ENCODE results near the gene DUSP19. TPM values are rescaled to one million over a fixed set of nuclear protein-coding genes. Genes with fewer than 3 reads are reported as not detected.

The DUSP19 gene
- total and polyA plus RNA-seq, 2 donors (not counting 1 experiment from before 2014, with no cell fraction given) = 0.13 to 1.7 TPM

GRCh38 chr2:183091318-183091953 is 12.9 kb downstream of the DUSP19 start:
- DNase-seq (no peak), ATAC-seq (ENCODE audit: low read depth) (no peak)
- ChIA-PET CTCF (no interaction called here), POLR2A (no interaction called here)
- H3K27ac Mint-ChIP-seq = no peak overlapping the region
- H3K4me1 Mint-ChIP-seq = peaks cover 4% of the 10 kb centered on the region
- Histone ChIP-seq H3K27me3 (replicated peaks in 1 of 4; ENCODE audit: control extremely low read depth in 1 of 4, control insufficient read depth in 3 of 4, insufficient read depth in 4 of 4, low read length in 3 of 4) (no peaks in the 10 kb centered on the region), H3K79me2 (ENCODE audit: control insufficient read depth, insufficient read depth, low read length) (no peaks in the 10 kb centered on the region), H4K20me1 (ENCODE audit: control insufficient read depth, insufficient read depth, low read length, poor library complexity, severe bottlenecking) (no peaks in the 10 kb centered on the region), H3K4me1 (ENCODE audit: control insufficient read depth in 2 of 2, insufficient read depth in 2 of 2, low read length in 2 of 2) (no peaks in the 10 kb centered on the region), H3K36me3 (replicated peaks in 1 of 2; ENCODE audit: control extremely low read depth in 1 of 2, control insufficient read depth in 1 of 2, extremely low read depth in 1 of 2, insufficient read depth in 2 of 2, low read length in 1 of 2) (no peaks in the 10 kb centered on the region), H3K9ac (ENCODE audit: low read length) (no peak overlapping the region), H3K27ac (ENCODE audit: low read length in 2 of 2) (no peak overlapping the region), H2AFZ (ENCODE audit: insufficient read depth, low read depth, low read length, poor library complexity, severe bottlenecking) (no peak overlapping the region), H3K4me2 (replicated peaks; ENCODE audit: low read depth, low read length, poor library complexity, severe bottlenecking) (no peak overlapping the region), H3K4me3 (ENCODE audit: control extremely low read depth in 1 of 5, extremely low read depth in 1 of 5, insufficient read depth in 1 of 5, low read depth in 2 of 5, low read length in 4 of 5) (no peak overlapping the region), H3K9me3 (ENCODE audit: control extremely low read depth in 1 of 3, control insufficient read depth in 2 of 3, insufficient read depth in 1 of 3, low read length in 2 of 3) (no peaks in the 10 kb centered on the region)
- TF ChIP-seq CTCF (IDR thresholded peaks at IDR 0.05) (no peak), EZH2 (IDR thresholded peaks at IDR 0.05; ENCODE audit: borderline replicate concordance, insufficient read depth, low read depth, low read length, poor library complexity, severe bottlenecking) (no peak)
- WGBS (ENCODE audit: insufficient coverage) = 93% methylated on average over 3 of the region's 7 CpGs
- no peaks in the 10 kb centered on the region for H3K9me3 Mint-ChIP-seq (ENCODE audit: insufficient read depth)
- H3K27me3 Mint-ChIP-seq = no peaks in the 10 kb centered on the region
- intact Hi-C loops (cut with micrococcal nuclease) = no loop called here
- H3K4me3 Mint-ChIP-seq = no peak overlapping the region

GRCh38 chr2:183091954-183092345 is 13.4 kb downstream of the DUSP19 start:
- Histone ChIP-seq H3K4me2 (replicated peaks; ENCODE audit: low read depth, low read length, poor library complexity, severe bottlenecking) (no peak overlapping the region), H4K20me1 (ENCODE audit: control insufficient read depth, insufficient read depth, low read length, poor library complexity, severe bottlenecking) (no peaks in the 10 kb centered on the region), H2AFZ (ENCODE audit: insufficient read depth, low read depth, low read length, poor library complexity, severe bottlenecking) (no peak overlapping the region), H3K79me2 (ENCODE audit: control insufficient read depth, insufficient read depth, low read length) (no peaks in the 10 kb centered on the region), H3K9ac (ENCODE audit: low read length) (no peak overlapping the region), H3K4me1 (ENCODE audit: control insufficient read depth in 2 of 2, insufficient read depth in 2 of 2, low read length in 2 of 2) (no peaks in the 10 kb centered on the region), H3K9me3 (ENCODE audit: control extremely low read depth in 1 of 3, control insufficient read depth in 2 of 3, insufficient read depth in 1 of 3, low read length in 2 of 3) (no peaks in the 10 kb centered on the region), H3K27me3 (replicated peaks in 1 of 4; ENCODE audit: control extremely low read depth in 1 of 4, control insufficient read depth in 3 of 4, insufficient read depth in 4 of 4, low read length in 3 of 4) (no peaks in the 10 kb centered on the region), H3K4me3 (ENCODE audit: control extremely low read depth in 1 of 5, extremely low read depth in 1 of 5, insufficient read depth in 1 of 5, low read depth in 2 of 5, low read length in 4 of 5) (no peak overlapping the region), H3K27ac (ENCODE audit: low read length in 2 of 2) (no peak overlapping the region), H3K36me3 (replicated peaks in 1 of 2; ENCODE audit: control extremely low read depth in 1 of 2, control insufficient read depth in 1 of 2, extremely low read depth in 1 of 2, insufficient read depth in 2 of 2, low read length in 1 of 2) (no peaks in the 10 kb centered on the region)
- intact Hi-C loops (cut with micrococcal nuclease) = no loop called here
- POLR2A ChIA-PET = no interaction called here
- no peak for DNase-seq
- CTCF ChIA-PET = no interaction called here
- Mint-ChIP-seq H3K9me3 (ENCODE audit: insufficient read depth) (no peaks in the 10 kb centered on the region), H3K4me1 (peaks cover 4% of the 10 kb centered on the region), H3K4me3 (no peak overlapping the region), H3K27me3 (no peaks in the 10 kb centered on the region), H3K27ac (no peak overlapping the region)
- ATAC-seq (ENCODE audit: low read depth) = no peak
- no CpG with 5 or more reads among the region's 2 CpGs for WGBS (ENCODE audit: insufficient coverage)
- TF ChIP-seq CTCF (IDR thresholded peaks at IDR 0.05) (no peak), EZH2 (IDR thresholded peaks at IDR 0.05; ENCODE audit: borderline replicate concordance, insufficient read depth, low read depth, low read length, poor library complexity, severe bottlenecking) (no peak)

Measured in B cell (primary cell).